NOMO-1 treated with dmso at 0.1 percent for 144 hours (cell line): ENCODE results near the gene CCBE1.

ENCODE experiments used
- DNase-seq: peaks from one replicate; lab custom pipeline; 2025; ENCODE audit not compliant: unreplicated experiment; lab: John Stamatoyannopoulos, UW

The CCBE1 gene

DNA sequence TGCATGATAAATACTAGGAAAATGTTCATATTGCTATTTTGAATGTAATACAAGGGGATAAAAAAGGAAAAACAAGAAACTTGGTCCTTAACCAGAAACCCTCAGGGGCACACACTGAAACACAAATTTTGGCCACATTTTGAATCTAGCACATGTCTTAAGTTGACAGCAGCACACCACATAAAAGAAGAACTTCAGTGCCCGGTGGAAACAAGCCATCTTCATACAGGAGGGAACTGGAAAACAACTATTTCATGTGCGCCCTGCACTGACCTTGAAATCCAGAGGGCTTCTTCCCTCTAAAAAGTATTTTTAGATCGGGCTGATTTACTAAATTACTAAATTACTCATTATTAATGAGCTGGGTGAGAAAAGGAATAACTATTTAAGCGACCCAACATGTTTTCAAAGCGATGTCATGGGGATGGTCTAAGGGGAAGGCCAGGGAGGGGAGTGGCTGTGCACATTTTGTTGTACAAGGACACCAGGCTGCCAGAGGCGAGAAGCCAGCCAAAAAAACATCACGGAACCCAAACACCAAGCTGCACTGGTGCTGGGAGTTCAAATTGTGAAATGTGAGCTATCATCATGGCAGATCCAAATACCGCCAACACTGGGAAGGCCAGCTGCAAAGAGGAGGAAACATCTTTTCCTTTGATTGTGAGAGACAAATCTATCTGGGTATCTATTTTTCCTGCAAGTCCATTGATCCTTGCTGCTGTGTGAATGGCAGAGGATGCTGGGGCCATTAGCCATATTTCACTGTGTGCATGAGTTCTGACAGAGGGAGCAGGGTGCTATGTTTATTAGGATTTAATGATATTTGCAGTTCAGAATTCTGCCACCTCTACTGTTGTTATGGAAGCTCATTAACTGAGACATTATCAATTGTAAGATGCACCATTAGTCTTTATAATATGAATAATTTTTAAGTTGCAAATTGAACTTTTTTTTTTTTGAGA, 187.5 kb downstream of the CCBE1 start:
- no peak for DNase-seq

DNA sequence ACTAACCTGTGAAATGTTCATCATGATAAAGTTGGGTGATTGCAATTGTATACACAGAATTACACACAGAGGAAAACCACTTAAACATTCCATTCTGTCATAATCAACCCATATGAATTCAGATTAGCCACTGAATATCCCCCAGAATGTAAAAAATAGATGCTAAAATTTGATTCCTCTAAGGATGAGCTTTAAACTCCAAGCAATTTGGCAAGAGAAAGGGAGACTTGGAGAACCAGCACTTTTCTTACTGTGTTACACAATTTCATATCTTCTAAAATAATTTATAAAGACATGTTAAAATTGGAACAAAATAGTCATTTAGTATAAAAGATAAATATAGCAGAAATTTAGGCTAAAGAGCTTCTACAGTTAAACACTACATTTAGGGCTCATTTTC, 191.9 kb downstream of the CCBE1 start:
- no peak for DNase-seq

DNA sequence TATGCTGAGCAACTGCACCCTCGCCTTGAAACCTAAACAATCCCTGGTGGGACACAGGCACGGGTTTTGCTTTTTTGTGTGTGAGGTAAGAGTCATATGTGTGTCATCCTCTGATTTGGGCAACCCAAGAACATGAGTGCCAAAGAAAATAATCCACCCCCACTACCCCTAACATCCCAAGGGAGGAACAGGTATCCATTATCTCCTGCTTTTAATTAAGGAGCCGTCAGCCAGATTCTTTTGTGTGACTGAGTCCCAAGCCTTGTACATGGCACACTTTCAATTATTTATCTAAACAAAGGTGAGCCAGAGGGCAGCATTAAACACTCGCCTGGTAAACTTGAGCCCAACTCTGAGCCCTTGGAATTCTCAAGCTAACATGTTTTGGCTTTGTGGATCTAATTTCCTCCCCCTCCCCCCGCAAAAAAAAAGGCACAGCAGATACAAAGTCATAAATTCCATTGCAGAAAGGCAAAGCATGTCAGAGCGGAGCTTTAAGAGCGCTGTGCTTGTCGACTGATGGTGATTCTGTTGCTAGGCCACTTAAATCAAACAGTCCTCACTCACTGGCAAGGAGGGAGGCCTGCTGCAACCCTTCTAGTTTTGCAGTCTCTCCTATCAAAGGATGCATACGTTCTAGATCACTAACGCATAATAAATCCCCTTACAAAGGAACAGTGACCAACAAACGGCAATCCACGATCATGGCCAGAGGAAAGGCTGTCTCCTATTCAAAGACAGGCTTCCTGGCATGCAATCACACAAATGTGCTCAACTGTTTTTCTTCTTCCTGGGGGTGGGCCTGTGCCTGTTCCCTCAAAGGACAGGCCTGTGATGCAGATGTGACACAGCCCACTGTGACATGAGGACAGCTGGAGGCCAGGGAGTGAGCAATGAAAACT, 194.7 kb downstream of the CCBE1 start:
- DNase-seq: no peak

DNA sequence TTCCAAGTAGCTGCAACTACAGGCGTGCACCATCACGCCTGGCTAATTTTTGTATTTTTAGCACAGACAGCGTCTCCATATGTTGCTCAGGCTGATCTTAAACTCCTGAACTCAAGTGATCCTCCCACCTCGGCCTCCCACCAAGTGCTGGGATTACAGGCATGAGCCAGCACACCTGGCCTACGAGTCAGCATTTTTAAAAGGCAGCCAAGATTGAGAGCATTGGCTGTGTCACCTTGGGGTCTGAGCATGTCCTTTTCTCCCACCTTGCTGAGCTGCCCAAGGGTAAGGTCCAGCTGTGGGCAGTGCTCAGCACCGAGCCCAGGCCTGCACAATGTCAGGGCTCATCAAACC, 195.3 kb downstream of the CCBE1 start:
- DNase-seq: no peak

DNA sequence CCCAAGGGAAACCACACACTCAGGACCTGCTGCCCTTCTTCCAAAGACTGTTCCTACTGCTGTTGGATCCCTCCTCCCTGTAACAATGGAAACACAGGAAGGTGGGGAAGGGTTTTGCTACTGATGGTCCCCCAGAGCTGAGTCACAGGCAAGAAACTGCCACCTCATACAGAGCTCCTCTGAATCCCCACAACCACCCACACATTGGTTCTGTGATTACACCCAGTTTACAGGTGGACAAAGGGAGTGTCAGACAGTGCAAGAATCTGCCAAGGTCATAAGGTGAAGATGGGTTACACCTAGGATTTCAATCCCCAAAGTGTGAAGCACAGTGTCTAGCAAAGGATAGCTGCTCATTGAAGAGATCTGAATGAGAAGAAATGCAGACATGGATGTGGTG, 196.5 kb downstream of the CCBE1 start:
- DNase-seq: no peak

DNA sequence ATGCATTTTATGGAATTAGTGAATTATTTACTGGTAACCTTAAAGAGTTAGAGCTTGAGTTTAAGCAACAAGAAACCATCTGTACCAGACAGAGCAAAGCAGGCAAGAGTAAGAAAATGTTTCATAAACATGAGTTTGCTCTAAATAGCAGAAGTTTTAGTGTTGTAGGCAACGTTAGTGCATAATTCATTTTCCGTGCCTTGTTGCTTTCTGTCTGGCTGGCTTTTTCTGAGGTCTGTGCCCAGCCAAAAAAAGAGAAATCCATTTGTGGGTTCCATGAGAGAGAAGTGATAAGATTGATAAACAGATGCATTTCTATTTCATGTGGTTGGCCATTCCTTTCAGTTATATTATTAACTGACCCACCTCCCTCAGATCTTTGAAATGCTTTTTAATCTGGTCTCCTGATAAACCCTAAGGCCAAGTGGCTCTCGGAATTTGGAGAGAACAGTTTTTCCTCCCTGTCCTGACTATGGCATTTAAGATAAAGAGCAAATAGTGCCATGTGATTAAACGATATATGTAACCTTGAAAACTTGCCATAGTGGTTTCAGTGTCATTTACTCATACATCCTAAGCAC, 198.6 kb downstream of the CCBE1 start:
- DNase-seq: no peak

DNA sequence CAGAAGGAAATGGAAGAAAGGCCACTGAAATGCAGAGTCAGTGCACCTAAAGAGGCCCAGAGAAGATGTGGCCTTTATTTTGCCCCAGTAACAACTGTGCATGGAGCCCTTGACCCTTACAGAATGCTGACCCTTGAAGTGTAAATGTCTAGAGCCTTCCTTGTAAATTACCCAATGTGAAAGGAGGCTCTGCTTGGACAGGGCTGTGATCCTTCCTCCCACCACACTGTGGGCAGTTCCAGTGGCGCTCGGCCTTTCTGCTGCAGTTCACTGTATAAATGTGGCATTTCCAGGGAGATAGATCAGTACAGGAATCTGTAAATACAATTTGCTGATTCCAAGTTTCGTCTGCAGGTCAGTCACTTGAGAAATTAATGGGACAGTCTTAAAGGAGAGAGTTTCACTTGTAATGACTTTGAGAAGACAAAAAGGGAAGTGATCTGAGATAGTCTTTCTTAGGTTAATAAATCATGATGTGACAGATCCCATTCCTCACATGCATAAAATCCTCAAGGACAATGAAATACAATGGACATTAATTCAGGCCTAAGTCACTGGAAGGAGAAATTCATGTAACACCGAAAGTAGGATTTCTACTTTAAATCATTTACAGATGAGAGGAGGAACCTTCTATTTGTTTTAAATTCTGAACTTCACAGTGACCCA, 204.3 kb downstream of the CCBE1 start:
- no peak for DNase-seq

DNA sequence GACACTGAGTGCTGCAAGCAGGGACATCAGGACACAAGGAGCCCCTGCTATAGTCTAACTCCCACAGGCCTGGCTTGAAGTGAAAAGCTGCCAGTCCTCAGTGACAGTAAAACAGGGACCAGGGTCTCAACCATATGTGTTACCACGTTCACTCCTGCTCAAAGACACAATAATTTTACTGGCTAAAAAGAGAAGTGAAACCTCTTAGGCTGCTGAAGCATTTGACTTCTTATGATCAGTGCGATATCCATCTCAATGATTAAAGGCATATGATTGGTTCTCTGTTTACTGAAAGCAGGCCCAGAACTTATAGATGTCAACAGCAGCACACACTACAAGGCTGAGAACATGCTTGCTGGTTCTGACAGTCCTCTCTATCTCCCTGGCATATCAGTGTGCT, 208.3 kb downstream of the CCBE1 start:
- no peak for DNase-seq

DNA sequence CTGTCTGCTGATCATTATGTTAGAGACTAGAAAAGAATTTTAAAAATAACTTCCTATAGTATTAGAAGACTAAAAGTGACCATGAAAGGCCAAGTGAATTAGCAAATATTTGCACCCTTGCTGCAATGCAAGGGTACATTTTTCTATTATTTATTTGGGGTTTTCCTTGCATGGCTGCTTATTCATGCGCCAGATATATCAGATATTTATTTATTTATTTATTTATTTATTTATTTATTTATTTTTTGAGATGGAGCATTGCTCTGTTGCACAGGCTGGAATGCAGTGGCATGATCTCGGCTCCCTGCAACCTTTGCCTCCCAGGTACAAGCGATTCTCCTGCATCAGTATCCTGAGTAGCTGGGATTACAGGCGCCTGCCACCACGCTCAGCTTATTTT, 211.8 kb downstream of the CCBE1 start:
- no peak for DNase-seq

DNA sequence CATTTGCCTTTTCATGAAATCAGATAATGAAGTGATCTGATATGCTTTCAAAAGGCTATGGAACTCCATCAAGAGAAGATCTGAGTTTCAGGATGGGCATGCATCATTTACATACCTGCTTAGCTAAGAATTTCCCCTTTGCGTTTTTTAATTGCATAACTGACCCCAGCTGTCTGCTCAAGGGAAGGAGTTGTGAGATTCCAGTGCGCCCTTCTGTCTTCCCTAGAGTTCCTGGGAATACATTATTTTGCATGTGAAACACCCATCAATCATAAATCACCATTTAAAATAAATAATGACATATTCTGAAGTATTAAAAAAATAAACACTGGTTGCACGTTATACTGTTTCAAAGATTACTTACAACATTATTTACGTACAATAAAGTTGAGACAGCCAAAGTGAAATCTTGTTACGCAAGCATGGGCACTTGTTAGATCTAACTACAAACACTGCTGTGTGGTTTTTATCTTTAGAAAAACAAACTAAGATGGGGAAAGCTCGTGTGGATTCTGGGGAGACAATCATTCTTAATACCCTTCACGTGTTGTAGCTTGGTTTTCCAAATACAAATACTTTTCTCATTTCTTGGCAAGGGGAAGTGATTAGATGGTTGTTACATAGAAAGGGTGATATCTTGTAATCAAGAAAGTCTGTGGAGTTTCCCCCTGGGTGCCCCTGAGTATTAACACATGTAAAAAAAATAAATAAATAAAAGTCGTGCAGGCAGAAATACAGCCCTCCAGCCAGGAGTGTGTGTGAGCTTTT, 212.5 kb downstream of the CCBE1 start:
- no peak for DNase-seq

DNA sequence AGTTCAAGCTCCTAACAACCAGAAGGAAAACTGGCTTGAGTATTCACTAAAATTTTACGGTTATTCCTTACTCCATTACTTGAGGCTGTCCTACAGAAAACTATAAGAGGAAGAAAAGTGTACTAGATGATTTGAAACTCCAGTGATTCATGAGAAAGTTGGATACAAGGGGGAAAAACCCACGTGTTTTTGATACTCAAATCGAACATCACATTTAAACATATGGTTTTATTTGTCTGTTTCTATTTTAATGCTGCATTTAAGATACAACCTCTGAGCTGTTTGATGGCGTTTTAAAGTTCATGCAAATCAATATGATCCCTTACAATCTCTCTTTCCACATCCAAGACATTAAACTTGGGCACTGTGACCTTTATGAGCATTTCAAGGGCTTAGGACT, 213.1 kb downstream of the CCBE1 start:
- DNase-seq: no peak

DNA sequence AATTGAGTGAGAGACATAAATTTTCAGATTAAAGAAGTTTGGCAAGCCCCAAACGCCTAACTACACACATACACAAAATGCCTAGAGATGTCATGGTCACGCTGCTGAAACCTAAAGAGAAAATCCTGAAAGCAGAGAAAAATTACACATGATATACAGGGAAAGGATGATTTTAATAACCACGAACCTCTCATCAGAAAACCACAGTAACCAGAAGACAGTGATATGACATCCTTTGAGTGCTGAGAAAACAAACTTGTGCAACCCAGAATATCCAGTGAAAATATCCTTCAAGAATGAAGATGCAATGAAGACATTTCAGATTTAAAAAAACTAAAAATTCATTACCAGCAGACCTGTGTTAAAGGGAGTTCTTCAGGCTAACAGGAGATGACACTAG, 215.8 kb downstream of the CCBE1 start:
- no peak for DNase-seq

DNA sequence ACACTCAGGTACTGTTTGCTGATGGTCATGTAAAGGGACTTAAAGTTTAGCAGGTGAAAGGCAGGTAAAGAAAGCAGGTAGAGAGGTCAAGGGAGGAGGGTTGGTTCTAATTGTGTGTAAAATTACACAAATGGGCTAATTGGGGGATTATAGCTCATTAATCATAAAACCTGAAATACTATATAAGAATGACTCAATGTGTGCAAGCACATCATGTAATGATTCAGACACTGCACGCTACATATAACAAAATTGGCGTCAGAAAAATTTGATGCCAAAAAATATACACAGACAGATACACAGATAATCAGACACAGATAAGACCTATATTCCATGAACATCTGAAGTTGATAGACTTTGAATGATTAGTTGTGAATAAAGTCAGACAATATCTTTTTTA, 217.4 kb downstream of the CCBE1 start:
- no peak for DNase-seq

DNA sequence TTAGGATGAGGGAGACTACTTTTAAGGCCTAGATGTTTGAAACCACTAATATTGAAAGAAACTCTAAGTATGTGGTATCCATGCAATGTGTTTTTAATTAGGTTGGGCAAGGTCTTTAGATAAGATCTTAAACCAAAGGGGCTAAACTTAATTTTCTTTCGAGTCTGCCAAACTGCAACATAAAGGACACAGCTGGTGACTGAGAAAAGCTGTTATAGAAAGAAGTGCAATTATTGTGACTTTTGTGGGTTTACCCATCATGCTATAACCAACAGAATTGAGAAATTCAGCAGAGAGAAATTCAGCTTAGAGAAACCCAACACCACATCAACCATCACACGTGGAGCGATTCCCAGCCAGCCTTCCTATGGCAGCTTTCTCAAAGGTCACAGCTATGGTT, 218.6 kb downstream of the CCBE1 start:
- DNase-seq: no peak

DNA sequence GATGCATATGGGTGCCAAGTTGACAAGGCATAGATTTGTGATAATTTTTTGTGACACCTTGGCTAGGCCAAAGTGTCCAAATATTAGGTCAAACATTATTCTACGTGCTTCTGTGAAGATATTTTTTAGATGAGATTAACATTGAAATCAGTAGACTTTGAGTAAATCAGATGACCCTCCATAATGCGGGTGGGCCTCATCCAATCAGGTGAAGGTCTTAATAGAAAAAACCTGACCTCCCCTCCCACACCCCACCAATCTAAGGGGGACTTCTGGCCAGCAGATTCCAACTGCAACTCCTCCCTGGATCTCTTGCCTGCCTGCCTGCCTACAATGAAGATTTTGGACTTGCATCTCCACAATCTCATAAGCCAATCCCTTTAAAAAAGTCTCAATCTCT, 219.4 kb downstream of the CCBE1 start:
- no peak for DNase-seq

DNA sequence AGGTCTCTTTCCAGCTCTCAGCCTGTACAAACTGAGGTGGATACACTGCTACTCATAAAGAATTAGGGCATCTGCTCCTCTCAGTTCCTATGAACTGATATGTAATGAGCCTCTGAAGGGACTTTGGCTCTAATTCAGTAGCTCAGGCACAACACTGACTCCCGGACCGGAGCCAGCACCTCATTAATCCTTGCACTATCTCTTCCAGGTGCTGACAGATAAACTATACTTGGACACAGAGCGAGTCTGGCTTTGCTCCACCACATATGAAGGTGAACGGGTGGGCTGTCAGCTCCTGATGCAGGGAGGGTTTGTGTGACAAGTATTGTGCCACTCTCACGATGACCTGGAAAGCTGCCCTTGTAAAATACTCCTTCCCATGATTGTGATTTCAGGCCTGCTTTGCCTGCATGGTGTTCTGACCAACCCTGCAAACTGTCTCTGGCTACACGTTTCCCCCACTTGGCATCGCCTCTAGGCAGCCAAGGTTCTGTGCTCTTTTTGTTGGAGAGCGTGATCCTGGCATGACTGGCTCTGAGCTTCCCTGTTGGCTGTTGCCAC, 226.6 kb downstream of the CCBE1 start:
- no peak for DNase-seq

DNA sequence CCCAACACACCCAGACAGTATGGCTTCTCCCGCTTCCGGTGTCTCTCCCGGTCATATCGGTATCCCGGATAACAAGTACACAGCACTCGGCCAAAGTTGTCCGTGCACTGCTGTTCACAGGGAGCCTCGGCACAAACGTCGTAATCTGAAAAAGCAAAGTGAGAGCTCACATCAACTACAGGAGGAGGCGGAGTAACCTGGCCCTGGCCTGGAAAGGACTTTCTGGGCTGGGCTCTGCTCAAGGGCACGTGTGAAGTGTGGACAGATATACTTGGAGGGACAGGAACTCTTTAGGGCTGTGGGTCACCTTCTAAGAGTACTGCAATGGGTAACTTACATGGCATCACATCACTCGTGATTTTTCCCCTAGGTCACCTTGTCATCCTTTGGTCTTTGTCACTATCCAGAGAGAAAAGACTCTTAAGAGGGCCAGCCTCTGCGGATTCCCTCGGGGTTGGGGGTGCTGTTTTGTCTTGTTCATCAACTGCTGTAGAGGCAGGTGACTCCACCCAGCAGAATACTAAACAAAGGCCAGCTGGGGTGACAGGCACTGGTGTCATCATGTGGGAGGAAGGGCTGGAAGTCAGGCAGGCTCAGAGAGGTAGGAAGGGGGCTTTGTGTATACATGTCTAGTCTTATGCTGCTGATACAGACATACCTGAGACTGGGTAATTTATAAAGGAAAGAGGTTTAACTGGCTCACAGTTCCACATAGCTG, 227.6 kb downstream of the CCBE1 start:
- no peak for DNase-seq

DNA sequence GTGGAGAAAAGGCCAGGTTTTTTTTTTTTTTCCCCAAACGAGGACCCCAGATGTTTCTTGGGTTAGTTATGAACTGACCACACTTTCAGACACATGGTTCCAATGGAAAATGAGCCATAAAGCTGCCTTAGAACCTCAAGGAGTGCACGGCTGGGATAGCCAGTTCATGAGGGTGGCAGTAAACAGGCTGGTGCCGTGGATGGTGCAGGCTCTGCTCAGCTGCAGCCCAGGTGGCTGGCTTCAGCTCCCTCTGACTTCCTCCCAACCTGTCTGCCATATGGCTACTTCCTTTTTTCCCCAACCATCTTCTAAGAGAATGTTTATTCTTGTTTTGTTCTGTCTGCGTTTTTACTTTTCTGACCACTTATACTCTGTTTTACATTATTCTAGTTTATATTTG, 228.4 kb downstream of the CCBE1 start:
- DNase-seq: no peak

DNA sequence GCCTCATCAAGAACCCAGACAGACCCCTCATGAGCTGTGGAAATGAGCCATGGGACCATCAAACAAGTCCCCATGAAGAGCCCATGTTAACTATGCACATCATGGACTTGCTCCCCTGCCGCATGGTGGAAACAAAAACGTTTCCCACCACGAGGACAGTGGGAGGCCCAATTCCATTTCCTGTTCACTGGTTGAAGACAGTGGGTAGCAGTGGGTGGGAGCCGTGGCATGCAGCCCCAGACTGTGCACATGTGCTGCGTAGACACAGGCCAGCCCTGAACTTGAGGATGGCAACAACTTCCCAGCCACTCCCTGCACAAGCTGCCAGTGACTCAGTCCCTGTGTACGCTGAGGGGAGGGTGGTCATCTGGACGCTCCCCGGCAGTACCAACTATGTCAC, 229.7 kb downstream of the CCBE1 start:
- no peak for DNase-seq

DNA sequence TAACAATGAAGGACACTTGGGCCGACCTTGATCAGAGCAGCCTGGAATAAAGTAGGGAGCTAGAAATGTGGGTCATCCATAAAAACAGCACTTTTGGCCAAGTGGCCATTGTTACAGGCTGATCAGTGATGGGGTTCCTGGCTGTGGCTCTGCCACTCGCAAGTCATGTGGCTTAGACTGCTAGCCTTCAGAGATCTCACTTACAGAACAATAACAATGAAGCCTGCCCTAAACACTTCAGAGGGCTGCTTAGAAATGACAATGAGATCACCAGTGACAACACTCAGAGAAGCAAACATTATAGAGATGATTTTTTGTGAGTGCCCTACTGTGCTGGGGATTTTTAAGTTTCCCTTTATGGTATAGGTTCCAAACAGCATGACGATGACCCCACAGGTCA, 230.2 kb downstream of the CCBE1 start:
- DNase-seq: no peak
